Neuronal stem cell (in vitro differentiated cells): ENCODE results near the gene IQCF2.

Experiments used
- DNase-seq: peaks from one replicate; pipeline ENCODE4 v3.0.0-alpha.2; 2013; ENCODE audit warnings: low spot score
- H2AFZ ChIP-seq: one replicate; pipeline ENCODE4 v1.6.1; 2013; ENCODE audit warnings: mild to moderate bottlenecking, low read length, inconsistent platforms
- H2AK5ac ChIP-seq: 2 replicates; pipeline ENCODE4 v1.6.1; 2013; ENCODE audit warnings: low read depth, mild to moderate bottlenecking, inconsistent platforms, low read length, moderate library complexity, mixed read lengths
- H2BK120ac ChIP-seq: 2 replicates; pipeline ENCODE4 v1.6.1; 2013; ENCODE audit warnings: low read depth, mild to moderate bottlenecking, inconsistent platforms, low read length, moderate library complexity, mixed read lengths
- H2BK12ac ChIP-seq: one replicate; pipeline ENCODE4 v1.6.1; 2013; ENCODE audit warnings: low read length, inconsistent platforms
- H2BK15ac ChIP-seq: 2 replicates; pipeline ENCODE4 v1.6.1; 2013; ENCODE audit warnings: mild to moderate bottlenecking, low read length, inconsistent platforms, mixed read lengths
- H2BK5ac ChIP-seq: one replicate; pipeline ENCODE4 v1.6.1; 2013; ENCODE audit warnings: inconsistent platforms, mild to moderate bottlenecking, low read length, moderate library complexity
- H3K14ac ChIP-seq: one replicate; pipeline ENCODE4 v1.6.1; 2013; ENCODE audit warnings: low read length, inconsistent platforms
- H3K18ac ChIP-seq: 2 replicates; pipeline ENCODE4 v1.6.1; 2013; ENCODE audit warnings: low read length, inconsistent platforms
- H3K23ac ChIP-seq: 2 replicates; pipeline ENCODE4 v1.6.1; 2013; ENCODE audit warnings: low read depth, mild to moderate bottlenecking, mixed read lengths, low read length, inconsistent platforms; ENCODE audit not compliant: poor library complexity
- H3K27ac ChIP-seq: replicated peaks from 3 replicates; pipeline ENCODE4 v1.5.1; 2013; ENCODE audit warnings: low read length, inconsistent platforms
- H3K27me3 ChIP-seq, 3 experiments: 2 replicates each; pipeline ENCODE4 v1.6.1; 2013; ENCODE audit warnings: low read length in 3 of 3, mild to moderate bottlenecking in 2 of 3, inconsistent platforms in 1 of 3, low read depth in 1 of 3, mixed read lengths in 1 of 3, moderate library complexity in 1 of 3; ENCODE audit not compliant: control insufficient read depth in 3 of 3, insufficient read depth in 3 of 3
- H3K36me3 ChIP-seq, 2 donors: replicated peaks in 1 of 2; 2 replicates each; pipeline ENCODE4 v1.6.1; 2013; ENCODE audit warnings: low read length in 2 of 2; ENCODE audit not compliant: control insufficient read depth in 2 of 2, insufficient read depth in 2 of 2
- H3K4ac ChIP-seq: 2 replicates; pipeline ENCODE4 v1.6.1; 2013; ENCODE audit warnings: inconsistent platforms, mild to moderate bottlenecking, low read length, moderate library complexity
- H3K4me1 ChIP-seq, 2 donors: 1 replicate in 1 of 2; 2 replicates in 1 of 2; pipeline ENCODE4 v1.6.1; 2013; ENCODE audit warnings: low read length in 2 of 2, low read depth in 1 of 2; ENCODE audit not compliant: control insufficient read depth in 2 of 2, insufficient read depth in 1 of 2
- H3K4me2 ChIP-seq: one replicate; pipeline ENCODE4 v1.6.1; 2013; ENCODE audit warnings: mild to moderate bottlenecking, low read length, inconsistent platforms; ENCODE audit not compliant: insufficient read depth, poor library complexity, severe bottlenecking
- H3K4me3 ChIP-seq, 2 donors: 2 replicates each; pipeline ENCODE4 v1.5.1; 2013; ENCODE audit warnings: low read length in 2 of 2, mild to moderate bottlenecking in 2 of 2, inconsistent platforms in 1 of 2, moderate library complexity in 1 of 2
- H3K79me1 ChIP-seq: one replicate; pipeline ENCODE4 v1.6.1; 2013; ENCODE audit warnings: low read depth, mild to moderate bottlenecking, inconsistent platforms, low read length, moderate library complexity
- H3K9ac ChIP-seq: one replicate; pipeline ENCODE4 v1.6.1; 2013; ENCODE audit warnings: mild to moderate bottlenecking, low read depth, low read length, inconsistent platforms; ENCODE audit not compliant: poor library complexity
- H3K9me3 ChIP-seq, 2 donors: replicated peaks in 1 of 2; 2 replicates each; pipeline versions ENCODE3 to v1.6.1; 2013; ENCODE audit warnings: low read length in 2 of 2, mild to moderate bottlenecking in 2 of 2, inconsistent platforms in 1 of 2, low read depth in 1 of 2, mixed read lengths in 1 of 2, moderate library complexity in 1 of 2; ENCODE audit not compliant: control insufficient read depth in 2 of 2, insufficient read depth in 1 of 2
- H4K8ac ChIP-seq: one replicate; pipeline ENCODE4 v1.6.1; 2013; ENCODE audit warnings: low read depth, mild to moderate bottlenecking, inconsistent platforms, low read length, moderate library complexity
- H4K91ac ChIP-seq: one replicate; pipeline ENCODE4 v1.6.1; 2013; ENCODE audit warnings: low read length, low read depth, mild to moderate bottlenecking, inconsistent platforms; ENCODE audit not compliant: poor library complexity
- WGBS, 2 donors: extraction: QIAGEN DNeasy Blood & Tissue Kit; methylation state at CpG; one replicate each; pipeline ENCODE4 v1.1.7; 2013; ENCODE audit warnings: missing lambda C conversion rate in 2 of 2, mixed read lengths in 1 of 2; ENCODE audit not compliant: insufficient read length in 2 of 2, insufficient replicate concordance in 1 of 2; ENCODE audit errors: extremely low coverage in 2 of 2; 5-methylcytosine and 5-hydroxymethylcytosine counted together

Gene IQCF2

DNA sequence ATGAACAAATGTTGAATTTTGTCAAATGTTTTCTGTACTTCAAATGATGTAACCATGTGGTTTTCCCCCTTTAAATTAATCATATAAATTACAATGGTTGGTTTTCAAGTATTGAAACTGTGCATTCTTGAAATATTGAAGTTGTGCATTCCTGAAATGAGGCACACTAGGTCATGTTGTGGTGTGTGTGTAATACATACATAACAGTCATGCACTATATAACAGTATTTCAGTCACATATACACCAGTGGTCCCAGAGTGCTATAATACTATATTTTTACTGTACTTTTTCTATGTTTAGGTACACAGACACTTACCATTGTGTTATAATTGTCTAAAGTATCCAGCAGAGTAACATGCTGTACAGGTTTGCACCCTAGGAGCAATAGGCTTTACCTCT, 25.0 kb downstream of the IQCF2 start:
- Histone ChIP-seq H2BK5ac (no peak overlapping the region), H3K9ac (no peak overlapping the region), H2AK5ac (no peak overlapping the region), H3K14ac (no peak overlapping the region), H4K8ac (no peak overlapping the region), H3K9me3 (no peaks in the 10 kb centered on the region), H3K23ac (no peak overlapping the region), H3K18ac (no peak overlapping the region), H3K36me3 (no peaks in the 10 kb centered on the region), H2BK12ac (no peak overlapping the region), H3K4me2 (no peak overlapping the region), H2BK15ac (no peak overlapping the region), H3K27ac (no peak overlapping the region), H3K27me3 (peaks cover 0 to 10% (median 0%) of the 10 kb centered on the region in 3 experiments), H3K4me1 (no peaks in the 10 kb centered on the region), H2BK120ac (no peak overlapping the region), H4K91ac (no peak overlapping the region), H3K4me3 (no peak overlapping the region), H2AFZ (no peak overlapping the region), H3K79me1 (no peaks in the 10 kb centered on the region), H3K4ac (no peak overlapping the region)
- no peak for DNase-seq

- H3K14ac ChIP-seq: no peak overlapping the region
- no CpG with 5 or more reads among the region's 2 CpGs for WGBS, 2 donors
- H3K79me1 ChIP-seq: no peaks in the 10 kb centered on the region
Observed at GRCh38 chr3:51887620-51888019, 26.2 kb downstream of the IQCF2 start.

GRCh38 chr3:51888463-51889105, 27.2 kb downstream of the IQCF2 start:
- H3K9ac ChIP-seq: no peak overlapping the region
- no peak overlapping the region for H3K14ac ChIP-seq
- no peak overlapping the region for H4K91ac ChIP-seq
- no peak overlapping the region for H3K4ac ChIP-seq
- H3K79me1 ChIP-seq: no peaks in the 10 kb centered on the region
- no peak for DNase-seq
- no peak overlapping the region for H2AK5ac ChIP-seq
- no peak overlapping the region for H2BK12ac ChIP-seq
- H3K27ac ChIP-seq: no peak overlapping the region
- H2BK15ac ChIP-seq: no peak overlapping the region
- H3K4me1 ChIP-seq: peaks cover 0 to 4% of the 10 kb centered on the region in 2 donors
- H3K36me3 ChIP-seq: no peaks in the 10 kb centered on the region
- H3K27me3 ChIP-seq: peaks cover 0 to 10% (median 0%) of the 10 kb centered on the region in 3 experiments
- H4K8ac ChIP-seq: no peak overlapping the region
- WGBS, 2 donors: no CpG with 5 or more reads among the region's 12 CpGs
- H2AFZ ChIP-seq: no peak overlapping the region
- no peak overlapping the region for H2BK120ac ChIP-seq
- no peak overlapping the region for H3K23ac ChIP-seq
- H3K4me2 ChIP-seq: no peak overlapping the region
- H3K9me3 ChIP-seq: no peaks in the 10 kb centered on the region
- no peak overlapping the region for H3K4me3 ChIP-seq
- no peak overlapping the region for H3K18ac ChIP-seq
- H2BK5ac ChIP-seq: no peak overlapping the region

More at GRCh38 chr3:51887620-51888019, 26.2 kb downstream of the IQCF2 start:
- Histone ChIP-seq H2BK5ac (no peak overlapping the region), H4K8ac (no peak overlapping the region), H2BK15ac (no peak overlapping the region), H2BK12ac (no peak overlapping the region), H3K27ac (no peak overlapping the region), H3K4me3 (no peak overlapping the region), H3K4me1 (peaks cover 0 to 2% of the 10 kb centered on the region in 2 donors), H3K4me2 (no peak overlapping the region), H2BK120ac (no peak overlapping the region), H3K9ac (no peak overlapping the region), H3K18ac (no peak overlapping the region), H3K9me3 (no peaks in the 10 kb centered on the region), H2AFZ (no peak overlapping the region), H2AK5ac (no peak overlapping the region), H3K23ac (no peak overlapping the region), H3K27me3 (peaks cover 0 to 10% (median 0%) of the 10 kb centered on the region in 3 experiments), H3K36me3 (no peaks in the 10 kb centered on the region), H3K4ac (no peak overlapping the region), H4K91ac (no peak overlapping the region)
- no peak for DNase-seq

DNA sequence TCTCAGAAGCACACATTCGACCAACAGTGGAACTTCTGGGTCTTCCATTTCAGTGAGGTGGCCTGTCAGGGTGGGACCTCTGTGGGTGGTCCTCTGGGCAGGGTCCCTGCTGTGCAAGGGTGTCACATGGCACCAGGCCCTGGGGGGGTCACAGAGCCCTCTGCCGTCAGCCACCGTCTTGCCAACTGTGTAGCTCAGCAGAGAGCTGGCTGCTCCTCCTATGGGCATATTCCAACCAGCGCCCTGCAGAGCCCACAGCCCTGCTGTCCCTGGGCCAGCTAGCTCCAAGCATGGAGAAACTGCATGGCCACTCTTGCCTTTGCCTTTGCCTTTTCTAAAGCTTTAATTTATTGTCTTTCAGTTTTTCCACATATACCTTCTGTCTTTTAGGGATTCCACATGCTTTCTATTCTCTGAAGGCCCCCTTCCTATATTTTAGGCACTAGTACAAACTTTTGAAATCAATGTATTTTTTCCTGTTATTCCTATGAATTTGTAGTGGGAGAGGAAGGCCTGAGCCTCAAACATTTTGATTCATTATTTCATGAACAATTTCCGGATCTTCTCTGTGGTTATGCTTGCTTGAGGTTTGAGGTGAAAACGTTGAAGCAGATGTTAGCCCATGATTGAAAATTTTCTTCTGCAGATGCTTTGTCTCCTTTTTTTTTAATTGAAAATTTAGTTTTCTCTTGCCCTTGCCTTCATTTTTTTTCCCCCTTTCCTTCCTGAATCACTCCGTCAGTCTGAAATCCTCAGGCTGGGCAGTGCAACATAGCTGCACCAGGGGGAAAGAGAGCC, 30.0 kb downstream of the IQCF2 start:
- H3K14ac ChIP-seq: no peak overlapping the region
- no peak overlapping the region for H2BK120ac ChIP-seq
- no peak overlapping the region for H2BK5ac ChIP-seq
- no peak overlapping the region for H3K23ac ChIP-seq
- no peak overlapping the region for H3K4ac ChIP-seq
- H2BK12ac ChIP-seq: no peak overlapping the region
- no peak overlapping the region for H3K27ac ChIP-seq
- H2AK5ac ChIP-seq: no peak overlapping the region
- H3K36me3 ChIP-seq: no peaks in the 10 kb centered on the region
- no peaks in the 10 kb centered on the region for H3K79me1 ChIP-seq
- no peak for DNase-seq
- no peak overlapping the region for H2AFZ ChIP-seq
- peaks cover 0 to 6% (median 0%) of the 10 kb centered on the region in 3 experiments for H3K27me3 ChIP-seq
- no peak overlapping the region for H3K18ac ChIP-seq
- no CpG with 5 or more reads among the region's 7 CpGs for WGBS, 2 donors
- H3K4me1 ChIP-seq: peaks cover 0 to 5% of the 10 kb centered on the region in 2 donors
- H3K4me2 ChIP-seq: no peak overlapping the region
- H3K9ac ChIP-seq: no peak overlapping the region
- no peak overlapping the region for H4K8ac ChIP-seq
- H2BK15ac ChIP-seq: no peak overlapping the region
- H4K91ac ChIP-seq: no peak overlapping the region
- H3K4me3 ChIP-seq: no peak overlapping the region
- no peaks in the 10 kb centered on the region for H3K9me3 ChIP-seq
